Bronchial epithelial cell (primary cell): Measurements from ENCODE around the gene SCNN1A. TPM values are rescaled to one million over a fixed set of nuclear protein-coding genes. Genes with fewer than 3 reads are reported as not detected.

Experiments
- DNase-seq: peaks from one replicate; pipeline ENCODE4 v3.0.0-alpha.2; 2010; ENCODE audit warnings: low read depth
- FAIRE-seq: peaks from 2 replicates; lab custom pipeline; 2011; peaks lifted over from hg19 to GRCh38; lab: Jason Lieb, UNC
- H3K27me3 ChIP-seq: 2 replicates; pipeline ENCODE4 v1.5.1; 2011; ENCODE audit warnings: low read length; ENCODE audit not compliant: control insufficient read depth, insufficient read depth
- H3K36me3 ChIP-seq: 2 replicates; pipeline ENCODE4 v1.5.1; 2011; ENCODE audit warnings: low read length; ENCODE audit not compliant: control insufficient read depth, insufficient read depth
- H3K4me3 ChIP-seq: 2 replicates; pipeline ENCODE4 v1.5.1; 2011; ENCODE audit warnings: mild to moderate bottlenecking, low read depth, low read length, control low read depth
- total RNA-seq: library from RNA; depleted of rRNA; stranded (reverse); fragments of >200 nt; gene quantifications from 2 replicates; pipeline ENCODE4 v1.2.1, GENCODE V29; 2014
- TF ChIP-seq, protein P1 (sequence below): IDR thresholded peaks from 2 replicates; pipeline ENCODE4 v1.5.1; 2011; ENCODE audit warnings: mild to moderate bottlenecking, moderate library complexity, low read length, control low read depth, inconsistent platforms; ENCODE audit not compliant: insufficient read depth, severe bottlenecking

SCNN1A gene
- total RNA-seq: 54.5 and 57.7 TPM in 2 replicates

DNA sequence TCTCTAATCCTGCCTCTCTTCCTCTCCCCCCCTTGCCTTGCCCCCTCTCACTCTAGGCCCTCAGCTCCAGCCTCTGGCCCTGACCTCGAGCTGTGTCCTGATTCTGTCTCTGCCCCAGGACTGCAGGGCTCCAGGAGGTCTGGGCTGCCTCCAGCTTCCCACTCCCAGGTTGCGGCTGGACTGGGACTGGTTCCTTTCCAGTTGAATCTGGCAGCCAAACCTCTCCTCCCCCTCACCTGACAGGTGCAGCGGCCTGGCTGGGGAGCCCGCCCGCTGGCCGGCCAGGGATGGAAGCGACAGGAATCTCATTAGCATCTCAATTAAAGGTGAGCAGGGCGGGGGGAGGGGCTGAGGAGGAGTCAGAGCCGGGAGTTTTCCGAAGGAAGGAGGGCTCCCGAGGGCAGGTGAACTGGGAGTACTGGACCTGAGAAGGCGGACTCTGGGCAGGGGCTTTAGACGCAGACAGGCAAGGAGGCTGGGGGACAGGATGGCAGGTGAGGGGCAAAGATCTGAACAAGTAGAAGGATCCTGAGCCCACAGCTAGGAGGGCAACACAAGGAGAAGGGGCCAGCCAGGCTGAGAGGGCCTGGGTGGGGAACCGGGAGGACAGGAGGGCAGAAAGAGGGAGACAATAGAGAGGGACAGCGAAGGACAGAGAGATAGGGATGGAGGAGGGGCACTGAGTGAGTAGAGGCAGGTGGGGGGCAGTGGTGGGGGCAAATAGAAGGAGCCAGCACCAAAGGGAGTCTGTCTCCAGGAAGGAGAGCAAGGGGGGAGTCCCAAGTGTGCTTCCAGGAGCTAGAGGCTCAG is at the start of gene SCNN1A:
Gene SCNN1A, minus strand, starts transcription at position 295 of the 810 bp plus-strand sequence. CDS start 780 bp downstream, outside the sequence.
- no peaks in the 10 kb centered on the region for H3K36me3 ChIP-seq
- DNase-seq: no peak
- H3K4me3 ChIP-seq: peak within 1 kb of the TSS; percentile 43
- H3K27me3 ChIP-seq: no peaks in the 10 kb centered on the region
- TF ChIP-seq, protein P1, sequence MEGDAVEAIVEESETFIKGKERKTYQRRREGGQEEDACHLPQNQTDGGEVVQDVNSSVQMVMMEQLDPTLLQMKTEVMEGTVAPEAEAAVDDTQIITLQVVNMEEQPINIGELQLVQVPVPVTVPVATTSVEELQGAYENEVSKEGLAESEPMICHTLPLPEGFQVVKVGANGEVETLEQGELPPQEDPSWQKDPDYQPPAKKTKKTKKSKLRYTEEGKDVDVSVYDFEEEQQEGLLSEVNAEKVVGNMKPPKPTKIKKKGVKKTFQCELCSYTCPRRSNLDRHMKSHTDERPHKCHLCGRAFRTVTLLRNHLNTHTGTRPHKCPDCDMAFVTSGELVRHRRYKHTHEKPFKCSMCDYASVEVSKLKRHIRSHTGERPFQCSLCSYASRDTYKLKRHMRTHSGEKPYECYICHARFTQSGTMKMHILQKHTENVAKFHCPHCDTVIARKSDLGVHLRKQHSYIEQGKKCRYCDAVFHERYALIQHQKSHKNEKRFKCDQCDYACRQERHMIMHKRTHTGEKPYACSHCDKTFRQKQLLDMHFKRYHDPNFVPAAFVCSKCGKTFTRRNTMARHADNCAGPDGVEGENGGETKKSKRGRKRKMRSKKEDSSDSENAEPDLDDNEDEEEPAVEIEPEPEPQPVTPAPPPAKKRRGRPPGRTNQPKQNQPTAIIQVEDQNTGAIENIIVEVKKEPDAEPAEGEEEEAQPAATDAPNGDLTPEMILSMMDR: no peak
- no peak for FAIRE-seq

DNA sequence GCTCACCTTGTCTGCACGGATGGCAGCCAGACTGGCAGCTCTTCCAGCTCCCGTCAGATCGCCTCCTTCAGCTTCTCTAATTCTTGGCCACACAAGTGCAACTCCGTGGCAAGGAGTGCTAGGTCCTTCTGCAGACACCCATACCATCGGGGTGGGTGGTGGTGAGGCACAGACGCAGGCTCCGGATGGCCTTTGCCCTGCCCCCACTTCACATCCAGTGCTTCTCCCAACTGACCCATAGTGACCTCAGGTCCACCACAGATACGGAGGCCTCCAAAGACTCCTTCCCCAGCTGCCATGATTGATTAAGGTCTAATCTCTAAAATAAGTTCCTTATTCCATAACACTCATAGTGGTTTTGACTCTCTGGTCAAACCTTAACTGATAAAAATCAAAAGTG is 49.5 kb upstream of the SCNN1A start:
- DNase-seq (no peak), FAIRE-seq (no peak)
- Histone ChIP-seq H3K36me3 (no peaks in the 10 kb centered on the region), H3K4me3 (no peak overlapping the region), H3K27me3 (no peaks in the 10 kb centered on the region)
- TF ChIP-seq, protein P1: no peak

DNA sequence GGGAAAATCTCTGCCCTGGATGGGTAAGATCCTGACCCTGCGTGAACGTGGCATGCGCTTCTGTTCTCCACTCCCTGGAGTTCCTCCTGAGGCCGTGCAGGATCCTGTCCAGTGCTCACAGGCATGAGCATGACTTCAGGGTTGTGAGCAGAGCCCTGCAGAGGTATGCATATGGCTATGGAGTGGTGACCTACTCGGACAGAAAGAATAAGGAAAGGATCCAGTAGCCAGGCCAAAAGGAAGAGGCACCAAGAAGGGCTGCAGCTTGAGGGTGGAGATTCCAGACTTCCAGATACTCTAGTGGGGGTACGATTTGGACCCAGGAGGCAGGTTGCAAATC is 48.6 kb upstream of the SCNN1A start:
- DNase-seq: no peak

DNA sequence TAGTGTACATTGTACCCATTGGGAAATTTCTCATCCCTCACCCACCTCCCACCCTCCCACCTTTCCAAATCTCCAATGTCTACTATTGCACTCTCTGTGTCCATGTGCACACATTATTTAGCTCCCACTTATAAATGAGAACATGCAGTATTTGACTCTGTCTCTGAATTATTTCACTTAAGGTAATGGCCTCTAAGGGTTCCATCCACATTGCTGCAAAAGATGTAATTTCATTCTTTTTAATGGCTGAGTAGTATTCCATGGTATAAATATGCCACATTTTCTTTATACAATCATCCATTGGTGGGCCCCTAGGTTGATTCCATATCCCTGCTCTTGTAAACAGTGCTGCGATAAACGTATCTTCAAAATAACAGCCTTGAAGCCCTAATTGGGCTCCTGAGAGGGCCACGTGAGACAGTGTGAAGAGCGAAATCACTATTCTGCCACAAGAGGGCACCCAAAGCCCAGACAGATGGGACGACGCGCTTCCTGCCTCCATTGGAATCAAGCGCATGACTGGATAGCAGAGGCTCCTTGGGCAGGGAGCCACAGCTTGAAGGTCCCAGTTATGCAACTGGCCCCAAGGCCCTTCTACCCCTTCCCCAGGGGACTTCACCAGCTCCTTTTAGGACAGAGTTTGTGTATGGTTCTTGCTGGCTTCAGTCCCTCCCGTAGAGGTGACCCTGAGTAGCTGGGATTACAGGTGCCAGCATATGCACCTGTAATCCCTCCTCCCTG is 48.1 kb upstream of the SCNN1A start:
- DNase-seq (peak; percentile 82), FAIRE-seq (peak; percentile 60)
- TF ChIP-seq, protein P1: peak; percentile 85
- Histone ChIP-seq H3K4me3 (no peak overlapping the region), H3K36me3 (no peaks in the 10 kb centered on the region), H3K27me3 (no peaks in the 10 kb centered on the region)

More for the DNA sequence above, 48.6 kb upstream of the SCNN1A start:
- TF ChIP-seq, protein P1: no peak
- no peak overlapping the region for H3K4me3 ChIP-seq
- FAIRE-seq: no peak
- H3K27me3 ChIP-seq: no peaks in the 10 kb centered on the region
- H3K36me3 ChIP-seq: no peaks in the 10 kb centered on the region

DNA sequence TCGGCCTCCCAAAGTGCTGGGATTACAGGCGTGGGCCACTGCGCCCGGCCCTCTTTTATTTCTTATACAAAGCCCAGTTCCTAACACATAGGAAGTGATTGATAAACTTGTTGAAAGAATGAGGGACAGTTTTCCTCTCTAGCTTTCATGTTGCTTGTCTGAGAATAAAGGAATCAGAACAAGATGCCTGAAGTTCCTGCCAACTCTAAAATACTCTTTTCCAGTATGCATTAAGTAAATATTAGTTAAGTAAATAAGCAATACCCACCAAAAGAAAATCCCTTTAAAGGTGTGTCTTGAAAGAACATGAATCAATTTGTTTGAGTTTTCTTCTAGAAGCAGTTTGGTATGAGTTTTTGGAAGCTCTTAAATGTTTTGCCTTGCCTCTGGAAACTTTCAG is 45.0 kb upstream of the SCNN1A start:
- Histone ChIP-seq H3K27me3 (no peaks in the 10 kb centered on the region), H3K36me3 (no peaks in the 10 kb centered on the region), H3K4me3 (no peak overlapping the region)
- DNase-seq (peak; percentile 22), FAIRE-seq (no peak)
- TF ChIP-seq, protein P1: no peak
